HG03378 (cell line): ENCODE data around the gene DUS2.
"Not testable (repeated sequence)": the region's sequence is repeated elsewhere in the genome, so short reads cannot be mapped to it uniquely, and the experiment has no call there.

Experiments used
- ATAC-seq: cut with Tn5 transposase; IDR thresholded peaks from one replicate; pipeline ENCODE4 v1.9.1; 2021; ENCODE audit warnings: mild to moderate bottlenecking, moderate library complexity; ENCODE audit not compliant: unreplicated experiment

Gene DUS2

DNA sequence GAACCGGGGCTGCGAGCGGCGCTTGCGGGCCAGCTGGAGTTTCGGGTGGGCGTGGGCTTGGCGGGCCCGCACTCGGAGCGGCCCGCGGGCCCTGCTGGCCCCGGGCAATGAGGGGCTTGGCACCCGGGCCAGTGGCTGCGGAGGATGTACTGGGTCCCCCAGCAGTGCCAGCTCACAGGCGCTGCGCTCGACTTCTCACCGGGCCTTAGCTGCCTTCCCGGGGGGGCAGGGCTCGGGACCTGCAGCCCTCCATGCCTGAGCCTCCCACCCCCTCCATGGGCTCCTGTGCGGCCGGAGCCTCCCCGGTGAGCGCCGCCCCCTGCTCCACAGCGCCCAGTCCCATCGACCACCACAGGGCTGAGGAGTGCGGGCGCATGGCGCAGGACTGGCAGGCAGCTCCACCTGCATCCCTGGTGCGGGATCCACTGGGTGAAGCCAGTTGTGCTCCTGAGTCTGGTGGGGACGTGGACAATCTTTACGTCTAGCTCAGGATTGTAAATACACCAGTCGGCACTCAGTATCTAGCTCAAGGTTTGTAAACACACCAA, 24.8 kb upstream of the DUS2 start:
- ATAC-seq = not testable (repeated sequence)

GRCh38 chr16:67998779-67999688, 24.1 kb upstream of the DUS2 start, which contains the start of gene DPEP2:
Gene DPEP2, minus strand, starts transcription at chr16:67999484. Its CDS starts 6,272 bp downstream, at chr16:67993212.
- ATAC-seq = not testable (repeated sequence)

DNA sequence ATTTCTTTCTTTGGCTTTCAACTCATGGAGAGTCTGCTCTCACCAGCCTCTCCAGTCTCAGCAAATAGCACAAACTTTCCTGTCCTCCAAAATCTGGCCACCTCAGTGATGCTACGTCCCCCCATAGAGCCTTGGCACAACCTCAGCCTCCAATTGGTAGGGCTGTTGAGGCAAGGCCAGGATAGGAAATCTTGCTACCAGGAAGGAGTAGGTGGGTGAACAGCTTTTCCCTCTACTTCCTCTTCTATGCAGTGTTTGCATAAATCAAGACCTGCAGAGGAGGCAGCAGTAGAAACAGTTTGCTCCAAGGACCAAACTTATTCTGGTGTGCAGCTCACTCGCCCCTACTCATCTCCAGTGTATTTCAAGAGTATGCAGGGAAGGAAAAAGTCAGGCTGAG, 23.1 kb upstream of the DUS2 start:
- ATAC-seq = no peak

GRCh38 chr16:68000450-68000849, 22.6 kb upstream of the DUS2 start:
- ATAC-seq = no peak

DNA sequence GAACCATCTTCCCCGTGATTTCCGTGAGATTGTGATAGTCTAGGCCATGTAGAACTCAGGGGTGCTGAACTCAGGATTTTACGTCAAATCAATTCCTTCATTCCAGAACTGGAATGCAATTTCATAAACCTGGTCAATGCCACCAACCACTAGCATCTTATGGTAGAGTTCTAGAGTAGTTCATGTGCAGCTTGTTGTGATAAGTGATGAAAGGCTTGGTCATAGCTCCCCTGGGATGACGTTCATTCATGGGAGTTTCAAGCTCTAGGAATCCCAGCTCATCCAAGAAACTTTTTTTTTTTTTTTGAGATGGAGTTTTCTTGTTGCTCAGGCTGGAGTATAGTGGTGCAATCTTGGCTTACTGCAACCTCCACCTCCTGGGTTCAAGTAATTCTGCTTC, 20.1 kb upstream of the DUS2 start:
- ATAC-seq = no peak

DNA sequence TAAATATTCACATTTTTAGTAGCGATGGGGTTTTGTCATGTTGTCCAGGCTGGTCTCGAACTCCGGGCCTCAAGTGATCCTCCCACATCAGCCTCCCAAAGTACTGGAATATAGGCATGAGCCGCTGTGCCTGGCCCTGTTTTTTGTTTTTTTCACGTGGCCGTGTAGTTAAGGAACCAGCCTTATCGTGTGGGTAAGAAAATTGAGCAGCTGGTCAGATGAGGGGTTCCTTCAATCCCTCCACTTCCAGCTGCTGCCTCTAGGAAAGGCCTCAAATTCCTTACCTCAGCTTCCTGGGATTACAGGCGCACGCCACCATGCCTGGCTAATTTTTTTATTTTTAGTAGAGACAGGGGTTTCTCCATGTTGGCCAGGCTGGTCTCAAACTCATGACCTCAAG, 17.9 kb upstream of the DUS2 start:
- ATAC-seq = no peak

DNA sequence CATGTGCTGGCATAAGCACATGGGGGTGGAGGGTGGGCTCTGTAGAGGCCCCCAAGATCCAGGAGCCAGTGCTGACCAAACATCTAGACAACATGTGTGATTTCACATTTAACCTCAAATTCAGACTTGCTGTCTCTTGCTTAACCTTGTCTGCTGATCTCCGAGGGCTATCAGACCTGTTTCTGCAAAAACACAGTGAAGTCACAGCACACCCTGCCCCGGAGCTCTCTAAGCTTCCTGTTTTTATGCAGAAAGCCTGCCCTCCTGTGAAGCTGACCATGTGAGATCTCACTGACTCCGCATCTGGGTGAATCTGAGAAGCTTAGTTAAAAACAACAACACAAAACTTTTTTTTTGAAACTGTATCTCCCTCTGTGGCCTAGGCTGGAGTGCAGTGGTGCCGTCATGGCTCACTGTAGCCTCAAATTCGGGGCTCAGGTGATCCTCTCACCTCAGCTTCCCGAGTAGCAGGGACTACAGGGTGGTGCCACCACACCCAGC, 17.2 kb upstream of the DUS2 start:
- ATAC-seq = no peak

GRCh38 chr16:68009157-68009735, 13.8 kb upstream of the DUS2 start:
- ATAC-seq = no peak

DNA sequence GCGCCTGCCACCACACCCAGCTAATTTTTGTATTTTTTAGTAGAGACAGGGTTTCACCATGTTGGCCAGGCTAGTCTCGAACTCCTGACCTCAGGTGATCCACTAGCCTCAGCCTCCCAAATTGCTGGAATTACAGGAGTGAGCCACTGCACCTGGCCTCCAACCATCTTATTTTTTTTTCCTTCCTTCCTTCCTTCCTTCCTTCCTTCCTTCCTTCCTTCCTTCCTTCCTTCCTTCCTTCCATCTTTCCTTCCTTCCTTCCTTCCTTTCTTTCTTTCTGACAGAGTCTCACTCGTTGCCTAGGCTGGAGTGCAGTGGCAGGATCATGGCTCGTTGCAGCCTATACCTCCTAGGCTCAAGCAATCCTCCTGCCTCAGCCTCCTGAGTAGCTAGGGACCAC, 13.2 kb upstream of the DUS2 start:
- ATAC-seq = not testable (repeated sequence)

DNA sequence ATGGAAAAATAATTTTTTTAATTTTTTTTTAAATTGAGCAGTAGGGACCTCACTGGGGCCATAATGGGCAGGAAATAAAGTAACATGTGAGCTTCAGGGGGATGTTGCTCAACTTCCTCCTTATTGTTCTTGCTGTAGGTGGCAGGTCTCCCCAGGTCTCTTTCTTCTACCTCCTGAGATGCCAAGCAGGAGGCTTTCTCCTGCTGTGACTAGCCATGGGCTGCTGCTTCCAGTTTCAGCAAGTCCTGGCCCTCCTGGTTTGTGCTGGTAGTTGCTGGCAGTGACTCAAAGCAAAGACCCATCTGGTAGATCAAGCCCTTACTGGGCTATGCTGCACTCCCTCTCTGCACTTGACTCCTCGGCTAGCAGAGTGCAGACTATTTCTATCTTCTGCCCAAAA, 9.6 kb upstream of the DUS2 start:
- no peak for ATAC-seq

GRCh38 chr16:68015681-68016080, 7.4 kb upstream of the DUS2 start, which contains the start of gene DPEP2NB:
Gene DPEP2NB, minus strand, starts transcription at chr16:68015911. Its CDS starts 141 bp downstream, at chr16:68015770.
- no peak for ATAC-seq

GRCh38 chr16:68019167-68019680, 3.9 kb upstream of the DUS2 start:
- no peak for ATAC-seq

- ATAC-seq = no peak
Observed at GRCh38 chr16:68021490-68021889, 1.6 kb upstream of the DUS2 start.

DNA sequence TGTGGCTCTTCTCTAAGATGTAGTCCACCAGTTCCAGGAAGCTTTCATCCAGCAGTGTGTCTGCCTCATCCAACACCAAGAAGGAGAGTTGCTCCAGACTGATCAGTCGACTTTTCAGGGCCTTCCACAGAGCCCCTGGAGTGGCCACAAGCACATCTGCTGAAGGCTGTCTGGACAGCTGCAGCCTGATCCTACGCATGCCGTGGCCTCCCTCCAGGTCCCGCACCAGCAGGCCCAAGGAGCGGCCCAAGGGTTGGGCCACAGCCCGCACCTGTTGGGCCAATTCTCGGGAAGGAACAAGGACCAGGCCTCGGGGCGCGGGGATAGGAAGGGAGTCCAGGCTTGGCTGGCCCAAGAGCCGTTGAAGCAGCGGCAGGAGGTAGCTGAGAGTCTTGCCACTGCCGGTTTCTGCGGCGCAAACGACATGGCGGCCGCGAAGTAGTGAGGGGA, 781 bp upstream of the DUS2 start:
- ATAC-seq = no peak

- ATAC-seq = no peak
Observed at GRCh38 chr16:68028996-68029395, 5.9 kb downstream of the DUS2 start.

- not testable (repeated sequence) for ATAC-seq
Observed at GRCh38 chr16:68030108-68030507, 7.0 kb downstream of the DUS2 start.

- ATAC-seq = no peak
Observed at GRCh38 chr16:68031951-68032350, 8.9 kb downstream of the DUS2 start.

GRCh38 chr16:68033101-68033500, 10.0 kb downstream of the DUS2 start:
- ATAC-seq = no peak

GRCh38 chr16:68035227-68035626, 12.1 kb downstream of the DUS2 start:
- ATAC-seq = no peak

GRCh38 chr16:68037841-68038597, 14.9 kb downstream of the DUS2 start:
- ATAC-seq = no peak
